GM18526 (cell line): ENCODE results near the gene GBGT1.
"Not testable (repeated sequence)": the region's sequence is repeated elsewhere in the genome, so short reads cannot be mapped to it uniquely, and the experiment has no call there.

Experiments
- POLR2A ChIP-seq: IDR thresholded peaks from 3 replicates; pipeline ENCODE4 v1.6.1; 2011; ENCODE audit not compliant: insufficient read length; ENCODE audit errors: extremely low read depth

GBGT1 gene

DNA sequence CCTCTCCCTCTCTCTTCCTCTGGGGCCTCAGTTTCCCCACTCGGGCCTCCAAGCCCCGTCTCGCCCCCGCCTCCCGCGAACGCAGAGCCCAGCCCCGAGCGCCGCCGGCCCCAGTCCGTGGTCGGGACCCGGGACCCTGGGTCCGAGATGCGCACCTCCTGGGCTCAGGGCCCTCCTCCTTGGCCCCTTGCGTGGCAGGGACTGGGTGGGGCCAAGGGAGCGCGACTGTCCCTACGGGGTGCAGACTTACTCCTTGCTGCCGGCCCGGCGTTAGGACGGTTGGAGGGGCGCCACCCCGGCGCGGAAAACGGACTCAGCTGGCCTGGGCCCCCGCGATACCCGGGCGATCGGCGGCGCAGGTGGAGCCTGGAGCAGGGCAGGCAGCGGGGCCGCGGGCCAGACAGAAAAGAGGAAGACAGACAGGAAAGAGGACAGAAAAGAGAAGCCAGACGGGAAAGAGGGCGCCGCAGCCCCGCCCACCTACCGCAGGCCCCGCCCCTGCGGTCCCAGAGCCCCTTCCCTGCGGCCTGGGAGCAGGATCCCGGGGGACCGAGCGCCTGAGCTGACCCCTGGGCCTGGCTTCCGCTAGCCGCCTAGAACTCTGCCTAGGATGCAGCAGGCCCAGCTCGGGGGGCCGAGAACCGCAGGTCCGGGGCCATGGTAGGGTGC is at the start of gene GBGT1:
TSS of gene GBGT1 (minus strand) at position 411 of the 669 bp plus-strand sequence. CDS start 1,502 bp downstream, outside the sequence.
- peak; percentile 46 for TF ChIP-seq POLR2A

DNA sequence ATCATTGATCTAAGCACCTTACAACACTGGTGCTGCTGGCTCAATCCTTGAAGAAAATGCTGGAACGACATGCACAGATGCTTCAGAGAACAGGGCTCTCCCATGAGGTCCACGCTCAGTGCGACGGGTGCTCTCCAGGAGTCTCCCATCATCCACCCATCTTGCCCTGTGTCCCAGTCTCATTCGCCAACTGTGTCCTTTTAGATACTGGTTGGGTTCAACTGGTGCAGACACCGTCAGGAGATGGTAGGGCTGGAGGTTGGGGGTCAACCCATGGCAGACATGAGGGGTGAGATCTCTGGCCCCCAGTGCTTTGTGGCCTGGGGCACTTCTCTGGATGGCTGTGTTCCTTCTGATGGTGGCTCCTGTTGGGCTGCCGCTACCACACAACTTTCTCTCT is 46.9 kb upstream of the GBGT1 start:
- TF ChIP-seq POLR2A: no peak

DNA sequence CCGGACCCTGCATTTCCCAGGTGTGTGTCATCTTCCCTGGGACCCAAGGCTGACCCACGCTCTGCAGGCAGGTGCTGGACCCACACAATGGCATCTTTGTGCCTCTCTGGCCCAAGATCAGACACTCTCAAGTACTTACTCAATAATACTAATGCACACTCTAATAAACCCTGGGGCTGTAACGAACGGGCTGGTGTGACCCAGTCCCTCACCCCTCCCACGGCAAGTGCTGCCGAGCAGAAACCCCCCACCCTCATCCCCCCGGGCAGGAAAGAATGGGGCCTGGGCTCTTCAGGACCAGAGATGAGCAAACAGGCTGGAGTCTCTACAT is 46.5 kb upstream of the GBGT1 start:
- no peak for TF ChIP-seq POLR2A

DNA sequence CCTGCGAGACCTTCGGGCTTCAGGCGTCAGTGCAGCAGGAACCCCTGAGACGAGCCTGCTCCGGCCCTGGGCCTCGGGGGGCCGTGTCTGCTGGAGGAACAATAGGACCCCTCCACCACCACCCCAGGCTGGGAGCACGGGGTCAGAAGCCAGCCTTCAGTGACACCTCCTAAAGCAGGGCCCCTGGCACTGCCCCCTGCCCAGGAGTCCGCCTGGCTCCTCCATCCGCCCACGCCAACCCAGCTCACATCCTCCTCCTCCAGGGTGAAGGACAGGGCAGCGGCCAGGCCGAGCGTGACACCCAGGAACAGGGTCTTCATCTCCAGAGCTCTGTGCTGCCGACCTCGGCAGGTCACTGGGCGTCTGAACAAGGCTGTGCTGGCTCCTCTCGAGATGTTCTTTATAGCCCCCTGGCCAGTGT is 45.2 kb upstream of the GBGT1 start, which contains the start of gene OBP2B:
TSS of gene OBP2B (minus strand) at position 371 of the 421 bp plus-strand sequence. CDS start at position 320, 51 bp downstream.
- TF ChIP-seq POLR2A: not testable (repeated sequence)

DNA sequence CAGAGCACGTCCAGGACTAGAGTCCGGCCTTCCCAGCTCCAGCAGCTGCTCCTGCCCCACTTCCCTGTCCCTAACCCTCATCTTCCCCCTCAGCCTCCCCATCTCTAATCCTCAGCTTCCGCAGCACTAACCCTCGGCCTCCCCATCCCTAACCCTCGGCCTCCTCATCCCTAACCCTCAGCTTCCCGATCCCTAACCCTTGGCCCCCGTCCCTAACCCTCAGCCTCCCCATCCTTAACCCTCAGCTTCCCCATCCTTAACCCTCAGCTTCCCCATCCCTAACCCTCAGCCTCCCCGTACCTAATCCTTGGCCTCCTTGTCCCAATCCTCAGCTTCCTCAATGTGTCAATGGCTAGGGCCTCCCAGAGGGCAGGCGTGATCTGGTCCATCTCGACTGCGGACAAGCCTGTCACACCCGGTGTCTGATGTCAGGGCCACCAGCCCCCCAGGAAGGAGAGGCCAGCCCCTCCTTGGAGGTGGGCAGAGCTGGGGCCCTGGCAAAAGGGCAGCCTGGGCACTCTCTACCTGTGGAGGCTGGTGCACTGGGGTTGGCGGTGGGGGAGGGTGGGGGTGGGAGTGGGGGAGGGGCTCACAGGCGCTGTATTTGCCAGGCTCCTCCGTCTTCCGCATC is 43.9 kb upstream of the GBGT1 start:
- TF ChIP-seq POLR2A: no peak

DNA sequence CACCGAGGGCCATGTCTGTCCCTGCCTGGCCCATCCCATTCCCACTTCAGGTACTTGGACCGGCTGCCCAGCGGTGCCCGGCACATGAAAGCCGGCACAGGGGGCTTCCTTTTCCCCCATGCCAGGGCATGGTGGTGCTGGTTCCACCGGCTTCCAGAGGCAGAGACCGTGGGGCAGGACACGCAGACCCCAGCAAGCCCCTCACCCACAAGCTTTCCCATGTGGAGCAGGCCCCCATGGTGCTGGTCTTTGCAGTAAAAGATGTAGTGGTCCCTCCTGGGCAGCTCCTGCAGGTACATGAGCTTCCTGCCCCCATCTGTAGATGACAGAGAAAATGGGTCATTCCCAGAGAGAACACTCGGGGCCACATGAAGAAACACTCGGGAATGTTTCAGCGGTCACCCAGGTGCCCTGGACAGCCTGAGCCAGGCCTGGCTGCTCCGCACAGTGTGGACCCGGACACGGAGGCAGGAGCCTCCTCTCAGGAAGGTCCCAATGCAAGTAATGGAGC is 43.4 kb upstream of the GBGT1 start:
- TF ChIP-seq POLR2A: no peak

DNA sequence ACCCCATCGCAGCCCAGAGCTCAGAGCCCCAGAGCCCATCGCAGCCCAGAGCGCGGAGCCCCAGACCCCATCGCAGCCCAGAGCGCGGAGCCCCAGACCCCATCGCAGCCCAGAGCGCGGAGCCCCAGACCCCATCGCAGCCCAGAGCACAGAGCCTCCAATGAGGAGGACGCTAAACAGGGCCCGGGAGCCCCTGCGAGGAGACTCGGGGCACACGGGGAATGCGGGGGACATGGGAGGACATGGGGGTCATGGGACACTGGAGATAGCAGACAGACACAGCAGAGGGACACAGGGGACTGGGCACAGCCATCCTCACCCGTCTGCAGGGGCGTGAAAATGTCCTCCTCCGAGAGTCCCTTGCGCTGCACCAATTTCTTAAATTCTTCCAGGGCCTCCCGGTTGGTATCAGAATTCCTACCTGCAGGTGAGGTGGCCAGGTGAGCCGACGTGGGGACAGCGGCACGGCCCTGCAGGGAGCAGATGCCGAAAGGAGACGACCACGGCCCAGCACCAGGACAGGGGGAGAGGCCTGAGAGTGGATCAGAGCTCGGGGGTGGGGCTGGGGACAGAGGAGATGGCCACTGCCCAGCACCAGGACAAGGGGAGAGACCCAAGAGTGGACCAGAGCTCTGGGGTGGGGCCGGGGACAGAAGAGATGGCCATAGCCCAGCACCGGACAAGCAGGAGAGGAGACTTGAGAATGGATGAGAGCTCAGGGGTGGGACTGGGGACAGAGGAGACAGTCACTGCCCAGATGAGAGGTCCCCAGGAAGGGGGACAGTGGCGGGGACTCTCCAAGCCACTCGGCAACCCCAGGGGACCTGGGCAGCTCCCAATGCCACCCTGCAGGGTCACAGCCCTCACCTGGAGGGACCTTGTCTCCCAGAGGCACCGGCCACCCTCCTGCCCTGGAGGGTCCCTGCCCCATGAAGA is 42.5 kb upstream of the GBGT1 start:
- no peak for TF ChIP-seq POLR2A

DNA sequence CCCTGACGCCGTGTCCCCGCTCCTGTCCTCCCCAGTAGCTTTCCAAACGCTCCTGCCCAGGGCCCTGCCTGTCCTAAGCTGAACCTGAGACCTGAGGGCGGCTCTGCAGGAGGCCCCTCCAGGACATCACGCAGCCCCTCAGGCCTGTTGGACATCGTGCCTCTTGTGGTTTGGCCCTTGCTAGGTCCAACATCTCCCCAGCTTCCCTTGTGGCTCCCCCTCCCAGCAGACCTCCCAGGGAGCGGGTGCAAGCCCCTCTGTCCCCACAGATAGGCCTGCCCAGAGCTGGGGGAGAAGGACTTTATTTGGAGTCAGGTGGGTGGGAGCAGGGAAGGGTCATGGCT is 41.3 kb upstream of the GBGT1 start:
- no peak for TF ChIP-seq POLR2A

DNA sequence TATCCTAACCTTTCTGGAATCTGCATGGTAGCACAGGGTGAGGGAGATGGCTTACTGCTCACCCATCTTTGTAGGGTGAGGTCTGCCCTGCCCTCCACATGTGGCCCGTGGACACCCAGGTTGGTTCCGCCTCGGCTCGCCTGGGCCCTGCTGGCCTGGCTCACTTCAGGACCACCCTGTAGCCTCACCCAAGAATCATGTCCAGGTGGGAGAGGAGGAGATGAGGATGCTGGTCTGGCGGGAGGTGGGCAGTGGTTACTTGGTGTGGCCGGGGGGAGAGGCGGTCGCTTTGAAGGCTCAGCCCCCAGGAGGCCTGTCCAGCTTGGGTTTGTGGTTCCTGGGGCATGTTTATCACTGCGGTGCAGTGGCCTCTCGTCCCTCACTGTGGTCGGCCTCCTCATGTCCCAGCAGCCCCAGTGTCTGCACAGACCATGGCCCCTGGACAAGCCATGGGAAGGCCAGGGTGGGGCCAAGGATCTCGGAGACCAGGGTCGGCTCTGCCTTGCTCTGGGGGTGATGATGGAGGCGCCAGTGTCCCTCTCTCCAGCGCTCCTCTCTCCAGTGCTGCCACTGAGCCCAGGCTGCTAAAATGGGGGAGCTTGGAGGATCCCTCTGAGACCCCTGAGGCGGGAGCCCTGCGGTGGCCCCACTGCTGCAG is 40.8 kb upstream of the GBGT1 start:
- TF ChIP-seq POLR2A: no peak

DNA sequence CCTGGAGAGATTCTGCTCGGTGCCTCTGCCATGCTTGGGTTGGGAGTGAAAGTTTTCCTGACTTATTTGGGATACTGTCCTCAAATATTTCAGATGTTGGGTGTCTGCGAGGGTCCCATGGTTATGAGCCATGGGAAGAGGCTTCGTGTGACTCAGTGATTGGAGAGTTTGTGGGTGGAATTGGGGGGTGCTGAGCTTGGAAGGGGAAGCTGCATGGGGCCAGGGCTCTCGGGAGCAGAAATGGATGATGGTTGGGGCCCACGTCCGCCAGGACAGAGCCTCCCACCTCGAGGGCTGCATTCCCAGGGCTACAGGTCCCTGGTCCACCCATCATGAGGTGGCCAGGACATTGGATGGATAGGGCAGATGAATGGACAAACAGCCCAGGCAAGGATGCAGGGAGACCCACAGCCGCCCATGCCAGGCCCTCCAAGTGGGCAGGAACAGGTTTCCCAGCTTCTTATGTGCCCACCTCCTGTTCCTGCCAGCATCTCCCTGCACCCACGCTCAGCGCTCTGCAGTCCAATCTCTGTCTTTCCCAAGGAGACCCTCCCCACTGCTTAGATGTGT is 39.9 kb upstream of the GBGT1 start:
- no peak for TF ChIP-seq POLR2A

DNA sequence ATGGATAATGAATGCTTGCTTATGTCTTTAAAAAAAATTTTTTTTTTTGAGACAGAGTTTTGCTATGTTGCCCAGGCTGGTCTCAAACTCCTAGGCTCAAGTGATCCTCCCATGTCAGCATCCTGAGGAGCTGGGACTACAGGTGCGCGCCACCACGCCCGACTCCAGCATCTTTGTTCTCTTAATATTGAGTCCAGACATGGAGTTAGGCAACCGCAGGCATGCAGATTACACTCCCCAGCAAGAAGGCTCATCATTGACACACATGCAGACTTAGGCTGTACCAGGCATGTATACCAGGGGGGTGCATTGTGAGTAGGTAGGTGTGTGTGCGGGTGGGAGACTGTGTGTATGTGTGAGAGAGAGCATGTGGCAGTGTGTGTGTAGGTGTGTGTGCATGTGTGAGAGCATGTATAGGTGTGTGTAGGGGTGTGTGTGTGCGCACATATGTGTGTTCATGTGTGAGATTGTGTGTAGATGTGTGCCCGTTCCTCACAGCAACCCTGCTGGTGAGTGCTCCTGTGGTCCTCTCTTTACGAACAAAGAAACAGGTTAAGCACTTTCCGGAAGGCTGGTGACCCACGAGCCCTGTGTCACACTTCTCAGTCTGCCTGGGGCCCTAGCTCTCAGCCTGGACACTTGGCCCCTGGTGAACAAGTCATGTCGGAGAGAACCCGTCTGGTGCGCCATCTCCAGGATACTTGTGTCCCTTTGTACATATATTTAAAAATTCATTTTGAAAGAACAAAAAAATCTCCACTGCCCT is 39.2 kb upstream of the GBGT1 start:
- no peak for TF ChIP-seq POLR2A

DNA sequence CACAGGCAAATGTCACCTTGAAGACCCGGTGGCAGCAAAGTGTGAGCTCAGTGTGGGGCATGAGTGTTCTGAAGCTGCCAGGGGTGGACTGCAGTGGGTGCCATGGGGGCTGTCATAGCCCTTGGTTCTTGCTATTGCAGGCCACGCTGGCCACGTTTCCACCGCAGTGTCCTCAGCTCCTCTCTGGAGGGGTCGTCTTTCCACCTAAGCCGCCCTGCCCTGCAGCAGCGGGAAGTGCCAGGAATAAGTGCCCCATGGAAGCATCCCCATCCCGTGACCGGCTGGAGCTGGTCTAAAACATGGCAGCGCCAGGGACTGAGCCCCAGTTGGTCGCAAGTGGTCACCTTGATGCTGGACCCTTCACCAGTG is 38.4 kb upstream of the GBGT1 start:
- TF ChIP-seq POLR2A: no peak

DNA sequence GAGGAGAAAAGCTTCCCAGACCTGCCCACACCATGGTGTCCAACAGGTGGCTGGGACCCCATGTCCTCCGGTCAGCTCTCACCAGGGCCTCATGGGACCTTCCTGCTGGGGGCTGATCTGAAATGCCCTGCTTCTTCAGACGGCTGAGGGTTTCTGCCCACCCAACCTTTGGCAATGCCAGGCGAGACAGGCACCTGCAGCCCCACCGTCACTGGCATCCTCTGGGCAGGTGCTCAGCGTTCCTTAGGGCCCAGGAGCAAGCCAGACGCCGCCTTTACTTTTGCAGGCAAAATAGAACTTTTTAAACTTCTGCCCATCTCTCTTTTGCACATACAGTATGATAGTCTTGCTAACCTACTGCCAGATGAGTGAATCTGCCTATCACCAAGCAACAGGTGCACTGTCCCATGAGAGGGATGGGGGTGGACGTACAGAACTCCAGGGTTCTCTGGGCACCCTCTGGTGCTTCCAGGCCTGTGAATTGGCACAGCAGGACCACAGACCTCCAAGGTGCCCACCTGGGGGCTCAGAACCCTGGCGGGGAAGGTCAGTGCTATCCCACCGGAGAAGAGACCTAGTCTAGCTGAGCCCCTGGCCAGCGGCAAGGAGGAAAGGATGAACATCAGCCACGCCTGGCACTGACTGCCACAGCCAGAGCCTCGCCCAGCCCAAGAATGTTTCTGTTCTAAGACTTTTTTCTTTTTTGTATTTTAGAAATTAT is 37.9 kb upstream of the GBGT1 start:
- no peak for TF ChIP-seq POLR2A

DNA sequence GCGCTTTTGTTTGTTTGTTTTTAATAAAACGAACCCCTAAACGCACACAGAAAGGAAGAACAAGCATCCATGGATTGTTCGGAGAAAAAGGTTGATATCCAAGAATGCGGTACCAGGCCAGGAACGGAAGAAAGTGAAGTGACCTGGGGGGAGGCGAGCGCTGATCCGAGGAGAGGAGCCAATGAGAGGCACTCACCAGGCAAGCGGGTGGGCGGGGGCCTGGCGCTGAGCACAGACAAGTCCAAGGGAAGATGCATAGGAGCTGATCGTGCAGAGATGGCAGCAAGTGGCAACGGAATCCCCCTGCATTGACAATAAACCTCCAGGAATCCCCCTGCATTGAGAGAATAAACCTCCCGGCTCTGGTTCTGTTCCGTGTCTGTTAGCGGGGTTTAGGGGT is 36.9 kb upstream of the GBGT1 start:
- no peak for TF ChIP-seq POLR2A
